Measurements from ENCODE around the gene HAS3. TPM values are rescaled to one million over a fixed set of nuclear protein-coding genes. Genes with fewer than 3 reads are reported as not detected.
A peak's percentile ranks its signal among the peaks of the same experiment; 100 is the strongest.

Gene HAS3
- polyA plus RNA-seq, 1 experiment, result 0.62 TPM

GRCh38 chr16:69157196-69157595 lies 51.7 kb downstream of the HAS3 start:
- CTCF ChIA-PET, result interaction anchor here (0.6 to 2.6 kb wide), 3 partner anchors 9 to 153 kb away, joined by 3 to 9 read pairs (median 5); no protein-coding TSS in a partner anchor
- POLR2A ChIA-PET, result interaction anchor here (1.2 kb wide), 1 partner anchor 16 kb away, joined by 8 read pairs; no protein-coding TSS in a partner anchor
- Histone ChIP-seq H3K27me3 (ENCODE audit: control insufficient read depth, insufficient read depth, low read length) (no peaks in the 10 kb centered on the region), H3K27ac (ENCODE audit: low read depth, low read length) (no peak overlapping the region), H3K4me3 (ENCODE audit: low read depth, low read length) (no peak overlapping the region), H3K9me3 (ENCODE audit: control insufficient read depth, insufficient read depth, low read length) (no peaks in the 10 kb centered on the region)
- TF ChIP-seq, protein P1, sequence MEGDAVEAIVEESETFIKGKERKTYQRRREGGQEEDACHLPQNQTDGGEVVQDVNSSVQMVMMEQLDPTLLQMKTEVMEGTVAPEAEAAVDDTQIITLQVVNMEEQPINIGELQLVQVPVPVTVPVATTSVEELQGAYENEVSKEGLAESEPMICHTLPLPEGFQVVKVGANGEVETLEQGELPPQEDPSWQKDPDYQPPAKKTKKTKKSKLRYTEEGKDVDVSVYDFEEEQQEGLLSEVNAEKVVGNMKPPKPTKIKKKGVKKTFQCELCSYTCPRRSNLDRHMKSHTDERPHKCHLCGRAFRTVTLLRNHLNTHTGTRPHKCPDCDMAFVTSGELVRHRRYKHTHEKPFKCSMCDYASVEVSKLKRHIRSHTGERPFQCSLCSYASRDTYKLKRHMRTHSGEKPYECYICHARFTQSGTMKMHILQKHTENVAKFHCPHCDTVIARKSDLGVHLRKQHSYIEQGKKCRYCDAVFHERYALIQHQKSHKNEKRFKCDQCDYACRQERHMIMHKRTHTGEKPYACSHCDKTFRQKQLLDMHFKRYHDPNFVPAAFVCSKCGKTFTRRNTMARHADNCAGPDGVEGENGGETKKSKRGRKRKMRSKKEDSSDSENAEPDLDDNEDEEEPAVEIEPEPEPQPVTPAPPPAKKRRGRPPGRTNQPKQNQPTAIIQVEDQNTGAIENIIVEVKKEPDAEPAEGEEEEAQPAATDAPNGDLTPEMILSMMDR (IDR thresholded peaks at IDR 0.05; ENCODE audit: low read depth, low read length), result no peak
- DNase-seq (ENCODE audit: low read depth, low spot score), result no peak

GRCh38 chr16:69160192-69160591 lies 54.7 kb downstream of the HAS3 start:
- no peaks in the 10 kb centered on the region for H3K27me3 ChIP-seq (ENCODE audit: control insufficient read depth, insufficient read depth, low read length)
- H3K9me3 ChIP-seq (ENCODE audit: control insufficient read depth, insufficient read depth, low read length), result no peaks in the 10 kb centered on the region
- POLR2A ChIA-PET, result no interaction called here
- DNase-seq (ENCODE audit: low read depth, low spot score), result no peak
- no peak overlapping the region for H3K27ac ChIP-seq (ENCODE audit: low read depth, low read length)
- TF ChIP-seq, protein P1 (IDR thresholded peaks at IDR 0.05; ENCODE audit: low read depth, low read length), result no peak
- CTCF ChIA-PET, result interaction anchor here (0.7 to 2.8 kb wide), 3 partner anchors 10 to 313 kb away, joined by 3 to 13 read pairs (median 3); no protein-coding TSS in a partner anchor
- no peak overlapping the region for H3K4me3 ChIP-seq (ENCODE audit: low read depth, low read length)

DNA sequence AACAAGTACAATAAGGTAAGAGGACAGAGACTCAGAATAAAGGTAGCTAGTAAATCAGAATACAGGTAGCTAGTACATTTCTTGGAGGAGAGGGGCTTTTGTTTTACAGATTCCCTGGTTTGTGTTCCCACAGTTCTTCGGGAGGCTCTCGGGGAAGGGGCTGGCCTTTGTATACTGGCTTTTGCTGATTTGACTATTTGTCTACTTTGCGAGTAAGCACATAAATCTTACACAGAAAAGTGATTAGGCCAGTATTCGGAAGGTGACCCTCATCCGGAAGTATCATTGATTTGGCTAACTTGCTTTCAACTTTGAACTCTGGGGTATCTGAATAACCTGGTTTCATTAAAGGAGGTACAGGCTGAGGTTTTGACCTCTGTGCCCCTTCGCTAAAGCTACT lies 60.1 kb downstream of the HAS3 start:
- H3K27me3 ChIP-seq (ENCODE audit: control insufficient read depth, insufficient read depth, low read length), result no peaks in the 10 kb centered on the region
- H3K27ac ChIP-seq (ENCODE audit: low read depth, low read length), result peak overlapping the region; percentile 34
- DNase-seq (ENCODE audit: low read depth, low spot score), result no peak
- CTCF ChIA-PET, result interaction anchor here (1.0 to 3.6 kb wide), 3 partner anchors 14 to 145 kb away, joined by 3 to 16 read pairs (median 3); no protein-coding TSS in a partner anchor
- no peaks in the 10 kb centered on the region for H3K9me3 ChIP-seq (ENCODE audit: control insufficient read depth, insufficient read depth, low read length)
- H3K4me3 ChIP-seq (ENCODE audit: low read depth, low read length), result no peak overlapping the region
- POLR2A ChIA-PET, result interaction anchor here (0.9 to 1.5 kb wide), 2 partner anchors 22 to 86 kb away, joined by 6 to 8 read pairs; partner anchors contain the start of gene SNTB2
- TF ChIP-seq, protein P1 (IDR thresholded peaks at IDR 0.05; ENCODE audit: low read depth, low read length), result no peak

DNA sequence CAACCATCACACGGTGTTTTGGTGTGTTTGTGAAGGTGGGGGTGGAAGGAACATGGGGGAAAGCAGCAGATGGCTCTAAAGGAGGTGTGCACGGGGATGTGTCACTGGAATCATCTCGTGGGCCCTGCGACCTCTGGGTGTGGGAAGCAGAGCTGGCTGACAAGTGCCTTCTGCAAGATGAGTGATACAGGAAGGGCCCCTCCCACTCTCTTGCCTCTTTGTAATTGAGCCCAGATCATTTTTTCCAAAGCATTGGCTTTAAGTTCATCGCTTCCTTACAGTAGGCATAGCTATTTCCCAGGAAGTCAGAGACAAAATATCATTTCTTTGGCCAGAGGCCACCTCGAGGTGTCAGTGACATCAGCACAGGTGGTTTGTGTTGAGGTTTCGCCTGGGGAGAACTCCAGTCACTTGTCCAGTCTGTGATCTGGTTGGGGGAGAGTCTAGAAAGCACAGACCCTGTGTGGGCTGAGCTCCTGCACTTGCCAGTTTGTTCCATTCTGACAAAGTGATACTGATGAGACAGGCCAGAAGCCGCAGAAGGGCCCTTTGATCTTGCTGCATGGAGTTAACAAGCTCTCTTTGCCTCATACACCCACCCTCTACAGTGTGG lies 60.9 kb downstream of the HAS3 start:
- peak; percentile 29 for DNase-seq (ENCODE audit: low read depth, low spot score)
- TF ChIP-seq, protein P1 (IDR thresholded peaks at IDR 0.05; ENCODE audit: low read depth, low read length), result no peak
- H3K4me3 ChIP-seq (ENCODE audit: low read depth, low read length), result no peak overlapping the region
- no peaks in the 10 kb centered on the region for H3K27me3 ChIP-seq (ENCODE audit: control insufficient read depth, insufficient read depth, low read length)
- no peaks in the 10 kb centered on the region for H3K9me3 ChIP-seq (ENCODE audit: control insufficient read depth, insufficient read depth, low read length)
- peak overlapping the region; percentile 49 for H3K27ac ChIP-seq (ENCODE audit: low read depth, low read length)
- ChIA-PET CTCF (interaction anchor here (0.5 to 3.6 kb wide), 6 partner anchors 8 to 145 kb away, joined by 3 to 16 read pairs (median 3); partner anchors contain the start of gene SNTB2), POLR2A (interaction anchor here (0.5 to 1.5 kb wide), 5 partner anchors 9 to 111 kb away, joined by 3 to 8 read pairs (median 6); partner anchors contain the start of gene SNTB2)

Measured in AG04450 (cell line).